Midbrain (tissue), 1 donor: ENCODE data around the gene TMEM181.
"Not testable (repeated sequence)": the region's sequence is repeated elsewhere in the genome, so short reads cannot be mapped to it uniquely, and the experiment has no call there.

Experiments
- DNase-seq: peaks from one replicate; lab custom pipeline; 2025; lab: John Stamatoyannopoulos, UW

TMEM181 gene

DNA sequence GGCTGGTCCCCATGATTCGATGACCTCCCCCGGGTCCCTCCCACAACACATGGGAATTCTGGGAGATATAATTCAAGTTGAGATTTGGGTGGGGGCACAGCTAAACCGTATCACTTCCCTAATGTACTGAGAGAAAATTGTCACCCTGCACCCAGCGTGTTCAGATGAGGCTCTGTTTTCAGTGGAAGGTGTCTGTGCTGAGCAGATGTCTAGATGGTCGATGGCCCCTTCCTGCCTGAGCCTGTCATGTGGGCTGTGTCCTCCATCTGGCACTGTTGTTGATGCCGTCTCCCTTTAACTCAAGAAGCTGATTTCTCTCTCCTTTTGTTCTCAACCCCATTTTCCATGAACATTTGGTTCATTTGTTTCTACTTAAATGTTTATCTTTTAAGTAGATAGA lies 37.0 kb downstream of the TMEM181 start:
- DNase-seq: no peak

DNA sequence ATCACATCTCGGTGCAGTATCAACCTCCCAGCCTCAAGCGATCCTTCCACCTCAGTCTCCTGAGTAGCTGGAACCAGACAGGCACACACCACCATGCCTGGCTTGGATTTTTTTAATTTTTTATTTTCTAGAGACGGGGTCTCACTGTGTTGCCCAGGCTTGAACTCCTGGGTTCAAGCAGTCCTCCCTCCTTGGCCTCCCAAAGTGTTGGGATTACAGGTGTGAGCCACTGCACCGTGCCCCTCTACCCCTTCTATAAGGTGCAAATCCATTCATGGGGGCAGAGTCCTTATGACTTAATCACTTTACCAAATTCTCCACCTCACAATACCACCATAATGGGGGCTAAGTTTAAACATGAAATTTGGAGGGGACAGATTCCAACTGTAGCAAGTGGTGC lies 37.7 kb downstream of the TMEM181 start:
- no peak for DNase-seq

DNA sequence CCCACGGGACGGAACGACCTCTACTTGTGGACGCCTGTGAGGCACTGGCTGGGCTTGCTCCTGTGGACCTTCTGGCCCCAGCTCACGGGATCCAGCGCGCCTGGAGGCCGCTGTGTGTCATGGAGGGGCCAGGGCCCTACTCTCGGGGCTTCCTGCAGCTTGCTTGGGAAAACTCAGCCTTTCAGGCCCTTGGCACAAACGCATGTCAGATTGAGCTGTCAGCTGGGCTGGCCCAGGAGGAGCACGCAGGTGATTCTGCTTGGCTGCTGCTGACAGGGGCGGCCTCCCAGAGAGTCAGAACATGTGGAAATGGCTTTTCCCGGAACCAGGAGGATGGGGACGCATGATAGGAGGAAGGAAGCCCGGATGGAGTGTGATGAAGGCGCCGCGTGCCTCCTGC lies 39.7 kb downstream of the TMEM181 start:
- DNase-seq: no peak

DNA sequence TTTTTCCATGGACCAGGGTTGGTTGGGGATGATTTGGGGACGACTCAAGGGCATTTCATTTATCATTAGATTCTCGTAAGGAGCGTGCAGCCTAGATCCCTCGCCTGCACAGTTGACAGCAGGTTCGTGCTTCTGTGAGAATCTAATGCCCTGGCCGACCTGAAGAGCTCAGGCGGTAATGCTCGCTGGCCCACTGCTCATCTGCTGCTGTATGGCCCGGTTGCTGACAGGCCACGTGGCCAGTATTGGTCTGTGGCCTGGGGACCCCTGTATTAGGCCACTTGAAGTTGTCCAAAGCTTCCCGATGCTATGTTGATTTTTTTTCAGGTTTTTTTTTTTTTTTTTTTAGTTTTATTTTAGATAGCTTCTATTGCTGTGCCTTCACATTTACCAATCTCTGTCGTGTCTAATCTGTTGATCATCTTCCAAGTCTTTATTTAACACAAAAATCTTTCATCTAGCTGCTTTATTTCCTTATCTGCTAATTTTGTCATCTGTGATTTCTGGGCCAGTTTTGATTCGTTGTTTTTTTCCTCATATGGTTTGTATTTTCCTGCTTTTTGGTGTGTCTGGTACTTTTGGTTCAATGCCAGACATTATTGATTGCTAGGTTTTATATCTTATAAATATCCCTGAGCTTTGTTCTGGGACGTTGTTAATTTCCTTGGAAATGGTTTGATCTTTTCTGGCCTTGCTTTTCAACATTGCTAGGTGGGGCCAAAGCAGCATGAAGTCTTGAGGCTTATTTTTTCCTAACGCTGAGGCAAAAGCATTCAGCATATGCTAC lies 43.6 kb downstream of the TMEM181 start:
- DNase-seq: no peak

DNA sequence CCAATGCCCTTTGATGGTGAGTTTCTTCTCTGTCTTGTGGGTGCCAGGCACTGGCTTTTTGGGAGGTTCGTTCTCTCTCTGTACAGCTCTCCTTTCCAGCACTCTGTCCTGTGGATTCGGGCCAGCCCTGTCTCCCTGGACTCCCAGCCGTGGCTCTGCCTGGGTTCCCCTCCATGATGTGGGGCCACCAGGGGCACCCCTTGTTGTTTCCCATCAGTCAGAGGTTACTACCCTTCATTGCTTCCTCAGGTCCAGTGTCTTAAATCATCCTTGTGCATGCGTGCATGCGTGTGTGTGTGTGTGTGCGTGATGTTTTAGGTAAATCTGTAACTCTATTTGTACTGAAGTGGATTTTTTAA lies 44.1 kb downstream of the TMEM181 start:
- no peak for DNase-seq

DNA sequence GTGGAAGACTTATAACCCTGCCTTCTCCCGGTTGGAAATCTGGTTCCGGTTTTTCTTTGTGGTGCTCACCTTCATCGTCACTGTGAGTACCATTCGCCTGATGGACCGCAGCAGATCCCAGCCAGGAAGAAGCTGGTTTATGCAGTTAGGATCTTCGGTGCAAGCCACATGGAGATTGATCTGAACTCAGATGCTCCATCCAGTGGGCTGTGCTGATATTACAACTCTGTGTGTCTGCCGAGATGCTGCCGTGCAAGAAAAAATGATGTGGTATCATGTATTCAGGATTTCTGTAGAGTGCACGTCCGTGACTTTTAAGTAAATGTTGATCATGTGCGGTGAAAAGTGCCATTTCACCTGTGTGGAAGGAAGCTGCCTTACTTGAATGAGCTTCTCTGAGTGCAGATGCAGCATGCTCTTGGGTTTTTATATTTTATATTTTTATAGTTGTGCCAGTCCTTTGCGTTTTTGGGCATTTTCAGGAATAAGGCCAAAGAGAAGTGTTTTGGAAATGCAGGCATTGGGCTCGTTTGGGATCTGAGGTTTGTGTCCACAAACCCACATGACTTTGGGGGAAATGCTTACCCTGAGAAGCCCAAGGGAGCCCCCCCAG lies 45.5 kb downstream of the TMEM181 start:
- peak; percentile 68 for DNase-seq

DNA sequence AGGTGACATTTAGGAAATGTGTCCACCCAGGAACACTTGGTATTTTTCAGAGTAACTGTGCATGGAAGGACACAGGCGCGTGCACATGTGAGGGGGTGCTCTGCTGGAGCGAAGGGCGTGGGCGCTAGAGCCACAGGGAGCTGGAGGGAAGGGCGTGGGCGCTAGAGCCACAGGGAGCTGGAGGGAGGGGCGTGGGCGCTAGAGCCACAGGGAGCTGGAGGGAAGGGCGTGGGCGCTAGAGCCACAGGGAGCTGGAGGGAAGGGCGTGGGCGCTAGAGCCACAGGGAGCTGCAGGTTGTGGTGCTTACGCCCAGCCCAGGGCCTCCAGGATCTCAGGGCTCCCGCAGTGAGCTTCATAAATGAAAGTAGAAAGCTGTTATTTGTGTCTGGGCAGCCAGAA lies 46.1 kb downstream of the TMEM181 start:
- DNase-seq: not testable (repeated sequence)

DNA sequence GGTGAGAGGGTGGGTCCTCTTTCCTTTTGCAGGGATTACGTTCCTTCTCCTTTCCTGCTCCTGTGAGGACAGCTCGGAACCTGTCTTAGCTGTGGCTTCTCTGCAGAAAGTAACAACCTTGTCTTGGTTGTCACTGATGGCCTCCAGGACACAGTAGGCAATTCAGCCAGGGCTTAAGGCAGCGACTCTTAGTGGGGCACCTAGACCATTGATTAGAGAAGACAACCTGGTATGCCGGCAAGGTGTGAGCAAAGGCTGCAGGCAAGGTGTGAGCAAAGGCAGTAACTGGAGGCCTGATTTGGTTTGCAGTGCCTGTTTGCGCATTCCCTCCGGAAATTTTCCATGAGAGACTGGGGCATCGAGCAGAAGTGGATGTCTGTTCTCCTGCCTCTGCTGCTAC lies 47.0 kb downstream of the TMEM181 start:
- no peak for DNase-seq

DNA sequence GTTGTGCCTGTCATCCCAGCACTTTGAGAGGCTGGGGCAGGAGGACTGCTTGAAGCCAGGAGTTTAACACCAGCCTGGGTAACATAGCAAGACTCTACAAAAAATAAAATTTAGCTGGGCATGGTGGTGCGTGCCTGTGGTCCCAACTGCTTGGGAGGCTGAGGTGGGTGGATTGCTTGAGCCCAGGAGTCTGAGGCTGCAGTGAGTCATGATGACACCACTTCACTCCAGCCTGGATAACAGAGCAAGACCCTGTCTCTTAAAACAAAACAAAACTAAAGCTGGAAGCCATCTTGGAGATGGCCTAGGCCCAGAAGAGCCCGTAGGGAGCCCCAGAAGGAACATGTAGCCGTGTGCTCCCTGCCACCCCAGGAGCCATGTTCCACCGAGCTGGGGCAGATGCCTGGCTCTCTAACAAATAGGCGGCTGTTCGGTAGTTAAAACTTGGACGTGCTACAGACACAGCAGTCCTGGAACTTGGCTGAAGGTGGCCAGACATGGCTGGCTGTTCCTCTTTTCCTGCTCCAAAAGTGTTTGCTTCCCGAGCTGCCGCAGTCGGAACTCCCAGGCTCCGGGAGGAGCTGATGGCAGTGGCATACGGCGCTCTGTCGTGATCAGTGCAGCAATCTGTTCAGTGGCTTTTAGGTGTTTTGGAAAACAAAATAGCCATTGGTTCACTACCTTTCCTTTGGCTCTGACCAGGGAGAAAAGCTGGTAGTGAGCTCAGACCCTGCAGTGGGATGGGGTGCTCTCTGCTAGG lies 47.7 kb downstream of the TMEM181 start:
- no peak for DNase-seq

DNA sequence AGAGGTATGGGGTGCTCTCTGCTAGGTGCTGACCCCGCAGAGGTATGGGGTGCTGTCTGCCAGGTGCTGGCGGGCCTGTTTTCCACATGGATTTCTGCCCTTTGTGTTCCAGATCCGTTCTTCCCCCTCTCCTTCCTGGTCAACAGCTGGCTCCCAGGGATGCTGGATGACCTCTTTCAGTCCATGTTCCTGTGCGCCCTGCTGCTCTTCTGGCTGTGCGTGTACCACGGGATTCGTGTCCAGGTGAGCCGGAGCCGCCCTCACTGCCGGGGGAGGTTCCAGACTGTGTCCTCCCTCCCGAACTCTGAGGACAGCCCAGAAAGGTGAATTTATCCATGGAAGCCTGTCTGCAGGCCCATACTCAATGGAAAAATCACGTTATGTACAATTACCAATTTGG lies 48.3 kb downstream of the TMEM181 start:
- no peak for DNase-seq

DNA sequence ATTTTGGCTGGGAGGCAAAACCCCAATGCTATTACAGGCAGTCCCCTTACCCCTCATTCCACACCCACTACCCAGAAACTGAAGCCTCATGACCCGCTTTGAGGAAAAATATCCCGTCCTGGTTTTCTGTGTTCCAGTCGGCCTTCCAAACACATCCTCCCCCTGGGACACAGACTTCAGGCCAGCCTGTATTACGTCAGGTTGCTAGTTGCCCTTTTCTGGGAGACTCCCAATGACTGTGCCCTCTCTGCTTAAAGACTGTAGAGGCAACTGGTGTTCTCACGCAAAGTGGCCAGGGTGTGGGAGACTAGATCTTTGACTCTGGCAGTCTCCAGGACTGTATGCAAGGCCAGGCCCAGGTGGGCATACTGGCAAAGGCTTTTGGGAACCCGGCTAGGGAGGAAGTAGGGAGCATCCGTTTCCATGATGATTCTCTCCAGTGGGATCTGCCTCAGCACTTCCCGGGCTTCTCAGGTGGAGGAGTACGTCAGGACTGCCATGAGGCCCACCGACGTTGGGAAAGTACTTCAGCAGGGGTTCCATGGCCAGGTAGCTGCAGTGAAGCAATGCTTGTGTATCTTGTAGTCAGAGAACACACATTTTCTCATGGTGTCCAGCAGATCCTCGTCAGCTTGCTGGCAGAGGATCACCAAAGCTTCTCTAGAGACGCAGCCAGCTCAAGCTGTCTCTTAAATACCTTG lies 49.7 kb downstream of the TMEM181 start:
- DNase-seq: no peak

DNA sequence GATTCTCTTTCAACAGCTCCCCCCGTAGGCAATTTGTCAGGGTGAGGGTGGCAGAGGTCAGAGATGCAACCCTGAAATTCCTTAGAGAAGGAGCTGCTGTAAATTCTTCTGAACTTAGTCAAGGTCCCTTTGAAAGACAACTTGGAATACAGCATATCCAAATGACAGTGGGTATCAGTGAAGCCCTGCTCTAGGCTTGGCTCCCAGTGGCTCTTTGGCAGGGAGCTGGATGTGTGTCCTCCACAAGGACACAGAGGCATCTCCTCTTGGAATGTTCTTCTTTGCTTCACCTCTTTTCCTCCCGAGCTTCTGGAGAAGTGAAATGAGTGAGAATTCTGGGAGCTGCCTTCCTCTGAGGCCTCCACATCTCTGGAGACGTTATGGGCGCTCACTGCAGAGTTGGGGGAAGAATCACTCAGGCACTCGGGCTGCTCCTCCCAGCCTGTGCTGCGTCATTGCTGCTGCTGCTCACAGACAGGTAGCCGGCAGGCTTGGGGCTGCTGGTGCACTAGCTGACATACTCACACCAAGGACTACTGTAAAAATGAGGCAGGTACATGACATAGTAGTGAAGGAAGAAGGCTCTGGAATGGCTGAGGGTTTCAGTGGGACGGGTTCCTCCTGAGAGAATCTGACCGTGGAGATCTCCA lies 50.6 kb downstream of the TMEM181 start:
- no peak for DNase-seq

DNA sequence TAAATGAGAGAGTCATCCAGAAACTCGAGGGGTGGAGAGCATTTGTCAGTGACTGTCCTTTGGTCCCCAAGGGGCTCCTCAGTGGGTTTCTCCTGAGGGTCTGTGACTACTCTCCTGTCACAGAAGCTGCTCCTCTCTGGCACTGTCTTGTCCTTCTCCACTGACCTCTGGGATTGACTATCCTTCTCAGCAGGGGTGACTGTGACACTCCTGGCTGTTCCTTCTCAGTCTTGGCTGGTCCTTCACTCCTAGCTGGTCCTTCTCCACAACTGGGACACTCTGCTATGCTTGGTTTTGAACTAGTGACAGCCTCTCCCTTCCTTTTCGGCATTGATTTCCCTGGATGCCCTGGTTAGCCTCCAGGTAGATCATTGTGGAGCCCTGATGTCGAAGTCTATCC lies 51.1 kb downstream of the TMEM181 start:
- no peak for DNase-seq

DNA sequence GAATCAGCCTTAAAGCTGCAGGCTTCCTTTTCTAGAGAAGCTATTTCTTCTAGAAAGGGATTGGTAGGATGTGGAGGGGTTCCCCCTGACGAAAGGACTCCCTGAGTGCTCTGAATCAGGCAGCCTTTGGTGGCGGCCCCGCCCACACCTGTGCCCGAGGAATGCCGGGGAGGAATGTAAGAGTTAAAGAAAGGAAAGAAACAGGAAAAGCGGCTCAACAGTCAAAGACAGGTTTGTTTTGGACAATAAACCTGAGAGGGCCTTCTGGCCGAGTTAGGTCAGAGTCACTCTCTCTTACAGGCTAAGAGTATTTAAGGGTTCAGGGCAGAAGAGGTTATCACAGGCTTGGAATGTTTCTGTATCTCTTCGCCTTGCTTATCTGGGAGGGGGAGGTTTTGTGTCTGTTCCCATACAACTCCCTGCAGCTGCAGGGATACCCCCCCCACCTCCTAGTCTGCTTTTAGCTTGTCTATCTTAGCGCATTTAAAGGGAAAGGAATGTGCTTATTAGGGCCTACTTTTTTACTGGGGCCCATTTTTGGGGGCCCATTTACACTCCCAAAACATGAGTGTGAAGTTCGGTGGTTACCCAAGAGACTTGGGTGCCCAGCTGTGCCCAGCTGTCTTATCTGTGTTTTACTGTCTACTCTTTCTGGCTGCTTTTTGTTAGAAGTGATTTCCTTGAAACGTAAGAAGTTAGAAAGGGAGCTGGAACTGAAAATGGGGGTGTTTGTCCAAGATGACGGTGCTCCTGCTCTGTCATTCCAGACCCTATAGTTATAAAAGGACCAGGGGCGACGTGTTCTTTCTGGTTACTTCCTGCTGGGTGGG lies 51.9 kb downstream of the TMEM181 start:
- DNase-seq: no peak

DNA sequence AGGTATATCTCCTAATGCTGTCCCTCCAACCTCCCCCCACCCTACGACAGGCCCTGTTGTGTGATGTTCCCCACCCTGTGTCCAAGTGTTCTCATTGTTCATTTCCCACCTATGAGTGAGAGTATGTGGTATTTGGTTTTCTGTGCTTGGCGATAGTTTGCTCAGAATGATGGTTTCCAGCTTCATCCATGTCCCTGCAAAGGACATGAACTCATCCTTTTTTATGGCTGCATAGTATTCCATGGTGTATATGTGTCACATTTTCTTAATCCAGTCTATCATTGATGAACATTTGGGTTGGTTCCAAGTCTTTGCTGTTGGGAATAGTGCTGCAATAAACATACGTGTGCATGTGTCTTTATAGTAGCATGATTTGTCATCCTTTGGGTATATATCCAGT lies 54.7 kb downstream of the TMEM181 start:
- not testable (repeated sequence) for DNase-seq

DNA sequence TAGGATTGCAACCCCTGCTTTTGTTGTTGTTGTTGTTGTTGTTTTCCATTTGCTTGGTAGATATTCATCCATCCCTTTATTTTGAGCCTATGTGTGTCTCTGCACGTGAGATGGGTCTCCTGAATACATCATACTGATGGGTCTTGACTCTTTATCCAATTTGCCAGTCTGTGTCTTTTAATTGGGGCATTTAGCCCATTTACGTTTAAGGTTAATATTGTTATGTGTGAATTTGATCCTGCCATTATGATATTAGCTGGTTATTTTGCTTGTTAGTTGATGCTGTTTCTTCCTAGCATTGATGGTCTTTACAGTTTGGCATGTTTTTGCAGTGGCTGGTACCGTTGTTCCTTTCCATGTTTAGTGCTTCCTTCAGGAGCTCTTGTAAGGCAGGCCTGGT lies 58.4 kb downstream of the TMEM181 start:
- DNase-seq: not testable (repeated sequence)

DNA sequence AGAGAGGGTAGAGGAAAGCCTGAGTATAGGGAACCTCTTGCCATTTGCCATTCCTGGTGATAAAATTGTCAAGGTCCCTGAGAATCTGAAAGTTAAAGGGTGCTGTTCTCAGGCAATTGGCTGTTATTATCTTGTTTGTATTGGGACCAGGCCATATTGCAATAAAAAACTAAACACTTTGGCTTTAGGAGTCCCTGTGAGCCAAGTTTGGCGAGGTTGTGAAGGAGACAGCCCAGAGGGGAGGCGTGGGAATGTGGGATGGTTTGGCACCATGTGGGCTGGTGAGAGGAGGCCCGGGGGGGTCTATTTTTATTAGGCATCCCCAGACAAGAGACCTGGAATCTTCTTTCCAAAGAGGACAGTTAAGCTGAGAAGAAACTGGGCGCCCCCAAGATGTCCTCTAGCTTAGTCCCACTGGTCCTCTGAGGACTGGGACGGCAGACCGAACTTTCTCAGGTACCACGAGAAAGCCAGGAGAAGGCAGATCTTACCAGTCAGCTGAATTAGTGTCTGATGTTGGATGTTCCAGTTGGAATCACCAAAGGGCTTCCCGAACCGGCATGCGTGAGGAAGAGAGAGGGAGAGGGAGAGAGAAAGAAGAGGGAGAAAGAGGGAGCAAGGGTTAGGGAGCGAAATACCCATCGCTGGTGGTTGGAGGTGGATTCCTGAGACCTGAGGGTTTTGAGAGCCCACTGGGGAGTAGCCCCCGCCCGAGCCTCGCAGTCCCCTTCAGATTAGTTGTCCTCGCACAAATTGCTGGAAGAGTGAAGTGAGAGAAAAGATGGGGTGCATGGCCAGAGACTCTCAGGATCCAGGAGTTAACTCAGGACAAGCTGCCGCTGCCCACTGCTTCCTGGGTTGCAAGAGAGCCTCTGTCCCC lies 60.3 kb downstream of the TMEM181 start:
- no peak for DNase-seq

DNA sequence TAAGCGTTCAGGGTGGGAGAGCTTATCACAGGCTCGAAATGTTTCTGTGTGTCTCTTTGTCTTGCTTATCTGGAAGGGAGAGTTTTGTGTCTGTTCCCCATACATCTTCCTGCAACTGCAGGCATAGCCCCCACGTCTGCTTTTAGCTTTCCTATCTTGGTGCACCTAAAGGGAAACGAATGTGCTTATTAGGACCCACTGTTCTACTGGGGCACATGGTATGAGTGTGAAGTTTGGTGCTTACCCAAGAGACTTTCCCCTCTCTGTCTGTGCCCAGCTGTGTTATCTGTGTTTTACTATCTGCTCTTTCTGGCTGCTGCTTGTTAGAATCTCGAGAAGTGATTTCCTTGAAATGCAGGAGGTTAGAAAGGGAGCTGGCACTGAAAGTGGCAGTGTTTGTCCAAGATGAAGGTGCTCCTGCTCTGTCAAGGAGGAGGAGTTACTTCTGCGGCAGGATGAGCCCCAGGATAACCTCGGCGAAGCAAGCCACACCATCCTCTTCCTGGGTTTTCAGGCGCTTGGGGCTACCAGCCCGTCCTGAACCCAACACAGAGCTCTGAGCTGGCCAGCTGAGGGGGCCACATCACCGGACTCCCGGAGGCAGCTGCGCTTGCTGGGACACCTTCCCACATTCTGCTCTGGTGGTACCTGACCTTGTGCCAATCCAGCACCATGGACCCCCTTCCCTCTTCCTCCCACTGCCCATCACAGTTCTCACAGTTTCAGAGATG lies 61.2 kb downstream of the TMEM181 start:
- DNase-seq: no peak
